Loucy (cell line): ENCODE measurements around the gene CADM2.

ENCODE experiments used
- EZH2phosphoT487 ChIP-seq: fragments of 200-600 bp; IDR thresholded peaks from 2 replicates; pipeline ENCODE4 v1.6.1; 2018; ENCODE audit warnings: antibody characterized with exemption, mild to moderate bottlenecking, moderate library complexity, borderline replicate concordance
- TF ChIP-seq, protein P1 (sequence below): fragments of 200-600 bp; sonication (generic); conservative IDR thresholded peaks from 2 replicates; pipeline ENCODE4 v1.5.1; 2014; ENCODE audit warnings: mild to moderate bottlenecking, antibody characterized with exemption, low read length

DNA sequence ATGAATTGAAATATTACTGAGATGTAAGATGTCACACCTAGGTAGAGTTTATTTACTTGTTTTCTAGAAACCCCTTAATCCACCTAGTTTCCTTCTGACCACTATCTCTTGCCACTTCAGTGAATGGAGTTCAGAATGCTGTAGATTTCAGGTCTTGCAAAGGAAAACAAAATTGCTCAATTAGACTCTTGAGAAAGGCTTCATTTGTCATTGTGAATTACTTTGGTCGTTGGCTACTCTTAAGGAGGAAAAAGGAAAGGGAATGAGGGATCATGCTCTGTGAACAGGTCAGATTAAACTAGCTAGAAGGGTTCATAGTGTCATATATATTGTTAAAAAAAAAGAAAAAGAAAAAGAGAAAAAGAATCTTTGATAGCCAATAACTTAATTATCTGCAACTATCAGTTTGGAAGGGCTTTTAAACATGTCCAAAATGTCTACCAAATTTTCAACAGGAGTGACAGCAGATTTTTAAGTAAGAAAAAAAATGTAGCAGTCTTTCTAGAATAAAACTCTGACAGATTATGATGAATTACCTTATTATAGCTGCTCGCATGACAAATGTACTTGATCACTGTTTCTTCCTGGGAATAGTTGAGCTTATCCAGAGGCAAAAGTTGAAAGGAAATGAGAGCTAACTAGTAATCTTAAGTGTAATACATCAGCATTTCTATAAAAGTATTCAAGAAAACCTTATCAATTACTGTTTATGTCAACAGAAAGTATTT, 543.5 kb downstream of the CADM2 start:
- TF ChIP-seq, protein P1, sequence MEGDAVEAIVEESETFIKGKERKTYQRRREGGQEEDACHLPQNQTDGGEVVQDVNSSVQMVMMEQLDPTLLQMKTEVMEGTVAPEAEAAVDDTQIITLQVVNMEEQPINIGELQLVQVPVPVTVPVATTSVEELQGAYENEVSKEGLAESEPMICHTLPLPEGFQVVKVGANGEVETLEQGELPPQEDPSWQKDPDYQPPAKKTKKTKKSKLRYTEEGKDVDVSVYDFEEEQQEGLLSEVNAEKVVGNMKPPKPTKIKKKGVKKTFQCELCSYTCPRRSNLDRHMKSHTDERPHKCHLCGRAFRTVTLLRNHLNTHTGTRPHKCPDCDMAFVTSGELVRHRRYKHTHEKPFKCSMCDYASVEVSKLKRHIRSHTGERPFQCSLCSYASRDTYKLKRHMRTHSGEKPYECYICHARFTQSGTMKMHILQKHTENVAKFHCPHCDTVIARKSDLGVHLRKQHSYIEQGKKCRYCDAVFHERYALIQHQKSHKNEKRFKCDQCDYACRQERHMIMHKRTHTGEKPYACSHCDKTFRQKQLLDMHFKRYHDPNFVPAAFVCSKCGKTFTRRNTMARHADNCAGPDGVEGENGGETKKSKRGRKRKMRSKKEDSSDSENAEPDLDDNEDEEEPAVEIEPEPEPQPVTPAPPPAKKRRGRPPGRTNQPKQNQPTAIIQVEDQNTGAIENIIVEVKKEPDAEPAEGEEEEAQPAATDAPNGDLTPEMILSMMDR = no peak
- no peak for TF ChIP-seq EZH2phosphoT487
